Measurements from ENCODE around the gene RRP7A.
"Not testable (repeated sequence)": the region's sequence is repeated elsewhere in the genome, so short reads cannot be mapped to it uniquely, and the experiment has no call there.

The RRP7A gene

DNA sequence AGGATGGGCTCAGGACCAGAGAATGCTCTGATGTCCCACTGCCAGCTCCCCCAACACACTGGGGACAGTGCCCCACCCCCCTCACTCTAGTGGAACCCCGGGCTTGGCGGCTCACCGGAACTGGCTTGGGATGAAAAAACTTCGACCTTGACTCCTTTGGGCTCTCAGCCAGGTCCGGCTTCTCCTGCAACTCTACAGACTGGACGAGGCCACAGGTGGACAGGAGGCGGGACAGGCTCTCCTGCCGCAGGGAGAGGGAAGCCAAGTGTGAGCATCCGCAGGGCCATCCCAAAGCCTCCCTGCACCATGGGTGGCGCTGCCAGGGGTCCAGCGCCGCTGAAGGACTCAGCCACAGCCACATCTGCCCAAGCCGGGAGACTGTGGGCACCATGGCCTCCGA lies 3.7 kb downstream of the RRP7A start:
- ChIA-PET CTCF (no interaction called here), POLR2A (interaction anchor here (0.7 to 1.0 kb wide), 2 partner anchors 34 to 98 kb away, joined by 3 read pairs; no protein-coding TSS in a partner anchor)
- no peak for TF ChIP-seq SUZ12 (IDR thresholded peaks at IDR 0.05)
- TF ChIP-seq SP1 (IDR thresholded peaks at IDR 0.05): no peak
- TF ChIP-seq ZNF384 (IDR thresholded peaks at IDR 0.05): no peak
- TF ChIP-seq LEF1 (IDR thresholded peaks at IDR 0.05; ENCODE audit: borderline replicate concordance): no peak
- no peak for TF ChIP-seq CTBP1 (IDR thresholded peaks at IDR 0.05; ENCODE audit: borderline replicate concordance)
- TF ChIP-seq NFRKB (IDR thresholded peaks at IDR 0.05): no peak
- no peak for TF ChIP-seq FOXM1 (IDR thresholded peaks at IDR 0.05; ENCODE audit: borderline replicate concordance)
- no peak for TF ChIP-seq ELF4 (IDR thresholded peaks at IDR 0.05)
- TF ChIP-seq L3MBTL2 (conservative IDR thresholded peaks at IDR 0.05): no peak
- TF ChIP-seq BHLHE40 (IDR thresholded peaks at IDR 0.05; ENCODE audit: borderline replicate concordance): no peak
- no peak for TF ChIP-seq HDGF (IDR thresholded peaks at IDR 0.05; ENCODE audit: borderline replicate concordance)
- DNase-seq (ENCODE audit: extremely low spot score): no peak

DNA sequence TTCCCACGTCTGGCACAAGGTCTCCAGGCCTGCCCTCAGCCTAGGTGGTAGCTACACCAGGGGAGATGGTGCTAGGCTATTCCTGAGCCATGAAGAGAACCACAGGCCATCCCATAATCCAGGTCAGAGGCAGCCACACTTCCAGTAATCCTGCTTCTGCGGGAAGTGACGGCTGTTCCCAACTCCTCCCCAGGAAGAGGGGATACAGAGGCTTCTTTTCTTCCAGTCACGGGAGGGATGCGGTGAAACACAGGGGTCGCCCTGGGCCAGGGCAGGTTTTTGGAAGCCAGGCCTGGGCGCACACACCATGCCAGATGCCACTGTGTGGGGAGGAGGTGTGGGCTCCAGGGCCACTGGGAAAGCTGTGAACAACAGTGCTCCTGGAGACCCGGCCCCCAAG lies 4.3 kb downstream of the RRP7A start:
- DNase-seq (ENCODE audit: extremely low spot score); CTCF ChIA-PET: not testable (repeated sequence)
- POLR2A ChIA-PET: interaction anchor here (0.7 kb wide), 1 partner anchor 35 kb away, joined by 3 read pairs; no protein-coding TSS in a partner anchor

DNA sequence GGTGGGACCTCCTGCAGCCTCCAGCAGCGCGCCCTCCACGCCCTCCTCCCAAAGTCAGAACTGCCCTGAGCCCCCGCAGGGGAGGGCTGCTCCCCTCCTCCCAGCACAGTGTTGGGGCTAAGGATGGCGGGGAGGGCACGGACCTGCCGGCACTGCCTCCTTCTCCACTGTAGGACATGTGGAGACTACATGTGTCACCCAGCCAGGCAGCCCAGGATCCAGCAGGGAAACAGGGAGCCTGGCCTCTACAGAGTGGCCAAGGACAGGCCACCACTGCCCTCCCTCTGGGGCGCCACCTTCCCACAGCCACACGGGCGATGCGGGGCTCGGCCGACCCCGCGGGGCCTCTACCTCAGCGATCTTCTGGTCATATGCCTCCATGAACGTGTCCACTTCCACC lies 5.3 kb downstream of the RRP7A start:
- DNase-seq (ENCODE audit: extremely low spot score); POLR2A ChIA-PET; CTCF ChIA-PET: not testable (repeated sequence)

DNA sequence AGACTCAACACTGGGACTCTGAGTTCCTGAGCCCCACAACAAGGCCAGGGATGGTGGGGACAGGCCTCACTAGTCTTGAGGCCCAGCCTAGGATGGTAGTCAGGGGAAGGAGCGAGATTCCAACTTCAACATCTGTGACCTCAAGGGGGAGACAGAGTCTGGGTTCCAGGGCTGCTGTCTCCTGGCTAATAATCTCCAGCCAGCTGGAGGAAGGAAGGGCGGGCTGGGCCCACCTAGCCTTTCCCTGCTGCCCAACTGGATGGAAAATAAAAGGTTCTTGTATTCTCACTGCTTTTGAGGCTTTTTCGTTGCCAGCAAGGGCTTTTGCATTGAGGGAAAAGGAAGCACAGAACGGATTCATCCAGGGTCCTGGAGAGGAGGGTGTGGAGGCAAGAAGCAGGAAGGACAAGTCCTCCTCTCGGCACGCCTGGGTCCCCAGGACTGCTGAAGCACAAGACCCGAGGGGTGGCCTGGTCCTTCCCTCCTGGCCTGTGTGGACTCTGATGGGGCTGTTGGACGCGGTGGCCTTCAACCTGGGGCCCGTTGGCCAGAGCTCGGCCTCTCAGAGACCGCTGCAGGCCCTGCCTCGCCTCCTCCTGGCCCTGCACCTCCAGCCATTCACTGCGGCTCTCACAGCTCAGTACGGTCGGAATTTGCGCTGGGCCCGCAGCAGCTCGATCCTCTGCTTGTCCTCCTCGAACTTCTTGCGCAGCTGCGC lies 7.2 kb downstream of the RRP7A start:
- CTCF ChIA-PET; DNase-seq (ENCODE audit: extremely low spot score); POLR2A ChIA-PET: not testable (repeated sequence)

GRCh38 chr22:42511401-42511891 lies 8.2 kb downstream of the RRP7A start:
- ChIA-PET POLR2A (no interaction called here), CTCF (no interaction called here)
- no peak for DNase-seq (ENCODE audit: extremely low spot score)
- TF ChIP-seq TARDBP (IDR thresholded peaks at IDR 0.05): no peak
- TF ChIP-seq L3MBTL2 (conservative IDR thresholded peaks at IDR 0.05): no peak

- ChIA-PET CTCF (no interaction called here), POLR2A (no interaction called here)
- DNase-seq (ENCODE audit: extremely low spot score): no peak
Measured at GRCh38 chr22:42509548-42509947, 10.0 kb downstream of the RRP7A start.

GRCh38 chr22:42508975-42509364 lies 10.6 kb downstream of the RRP7A start:
- DNase-seq (ENCODE audit: extremely low spot score); POLR2A ChIA-PET; CTCF ChIA-PET: not testable (repeated sequence)

More at GRCh38 chr22:42509548-42509947, 10.0 kb downstream of the RRP7A start:
- TF ChIP-seq HDGF (IDR thresholded peaks at IDR 0.05; ENCODE audit: borderline replicate concordance) (no peak), TARDBP (IDR thresholded peaks at IDR 0.05) (no peak), ARNT (IDR thresholded peaks at IDR 0.05) (no peak), L3MBTL2 (conservative IDR thresholded peaks at IDR 0.05) (no peak), CTBP1 (IDR thresholded peaks at IDR 0.05; ENCODE audit: borderline replicate concordance) (no peak), ZNF384 (IDR thresholded peaks at IDR 0.05) (no peak), SP1 (IDR thresholded peaks at IDR 0.05) (no peak), FOXM1 (IDR thresholded peaks at IDR 0.05; ENCODE audit: borderline replicate concordance) (no peak), FOXA1 (IDR thresholded peaks at IDR 0.05) (no peak), ELF4 (IDR thresholded peaks at IDR 0.05) (no peak), FOXK2 (IDR thresholded peaks at IDR 0.05) (no peak), SUZ12 (IDR thresholded peaks at IDR 0.05) (no peak), LEF1 (IDR thresholded peaks at IDR 0.05; ENCODE audit: borderline replicate concordance) (no peak), NFRKB (IDR thresholded peaks at IDR 0.05) (no peak)
- TF ChIP-seq, protein P1, sequence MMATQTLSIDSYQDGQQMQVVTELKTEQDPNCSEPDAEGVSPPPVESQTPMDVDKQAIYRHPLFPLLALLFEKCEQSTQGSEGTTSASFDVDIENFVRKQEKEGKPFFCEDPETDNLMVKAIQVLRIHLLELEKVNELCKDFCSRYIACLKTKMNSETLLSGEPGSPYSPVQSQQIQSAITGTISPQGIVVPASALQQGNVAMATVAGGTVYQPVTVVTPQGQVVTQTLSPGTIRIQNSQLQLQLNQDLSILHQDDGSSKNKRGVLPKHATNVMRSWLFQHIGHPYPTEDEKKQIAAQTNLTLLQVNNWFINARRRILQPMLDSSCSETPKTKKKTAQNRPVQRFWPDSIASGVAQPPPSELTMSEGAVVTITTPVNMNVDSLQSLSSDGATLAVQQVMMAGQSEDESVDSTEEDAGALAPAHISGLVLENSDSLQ (IDR thresholded peaks at IDR 0.05): no peak

GRCh38 chr22:42508327-42508974 lies 11.1 kb downstream of the RRP7A start:
- DNase-seq (ENCODE audit: extremely low spot score); CTCF ChIA-PET; POLR2A ChIA-PET: not testable (repeated sequence)

- DNase-seq (ENCODE audit: extremely low spot score): no peak
- TF ChIP-seq ELF4 (IDR thresholded peaks at IDR 0.05): no peak
- no peak for TF ChIP-seq FOXA1 (IDR thresholded peaks at IDR 0.05)
- no peak for TF ChIP-seq SP1 (IDR thresholded peaks at IDR 0.05)
- no peak for TF ChIP-seq BHLHE40 (IDR thresholded peaks at IDR 0.05; ENCODE audit: borderline replicate concordance)
- TF ChIP-seq ZNF384 (IDR thresholded peaks at IDR 0.05): no peak
- TF ChIP-seq FOXK2 (IDR thresholded peaks at IDR 0.05): no peak
- TF ChIP-seq L3MBTL2 (conservative IDR thresholded peaks at IDR 0.05): no peak
- no peak for TF ChIP-seq FOXM1 (IDR thresholded peaks at IDR 0.05; ENCODE audit: borderline replicate concordance)
- TF ChIP-seq CTBP1 (IDR thresholded peaks at IDR 0.05; ENCODE audit: borderline replicate concordance): no peak
- TF ChIP-seq NFRKB (IDR thresholded peaks at IDR 0.05): no peak
- TF ChIP-seq TARDBP (IDR thresholded peaks at IDR 0.05): no peak
- no peak for TF ChIP-seq HDGF (IDR thresholded peaks at IDR 0.05; ENCODE audit: borderline replicate concordance)
- POLR2A ChIA-PET: no interaction called here
- CTCF ChIA-PET: interaction anchor here (0.6 kb wide), 1 partner anchor 27 kb away, joined by 5 read pairs; no protein-coding TSS in a partner anchor
Measured at GRCh38 chr22:42500836-42501179, 18.8 kb downstream of the RRP7A start.
